BLaER1 treated with 17β-estradiol and CSF1 and Interleukin-3, amounts not matched to agents 10 nM and 100 nM (cell line): ENCODE data around the gene IL34.
A peak's percentile ranks its signal among the peaks of the same experiment; 100 is the strongest.
"Not testable (repeated sequence)": the region's sequence is repeated elsewhere in the genome, so short reads cannot be mapped to it uniquely, and the experiment has no call there.

ENCODE experiments used
- H3K27ac ChIP-seq, 11 experiments: shearing (Covaris generic); formaldehyde crosslinking; 2 replicates each; pipeline ENCODE4 v1.8.1; 2022
- H3K27me3 ChIP-seq, 11 experiments: shearing (Covaris generic); formaldehyde crosslinking; 2 replicates each; pipeline ENCODE4 v1.8.1; 2022
- H3K36me3 ChIP-seq, 11 experiments: shearing (Covaris generic); formaldehyde crosslinking; 2 replicates each; pipeline ENCODE4 v1.8.1; 2022
- H3K4me1 ChIP-seq, 10 experiments: shearing (Covaris generic); formaldehyde crosslinking; 2 replicates each; pipeline ENCODE4 v1.8.1; 2022
- H3K4me2 ChIP-seq, 11 experiments: shearing (Covaris generic); formaldehyde crosslinking; 2 replicates each; pipeline ENCODE4 v1.8.1; 2022
- H3K4me3 ChIP-seq, 10 experiments: shearing (Covaris generic); formaldehyde crosslinking; 2 replicates each; pipeline ENCODE4 v1.8.1; 2022
- H3K9ac ChIP-seq, 11 experiments: shearing (Covaris generic); formaldehyde crosslinking; 2 replicates each; pipeline ENCODE4 v1.8.1; 2022
- H3K9me3 ChIP-seq, 11 experiments: shearing (Covaris generic); formaldehyde crosslinking; replicated peaks in 1 of 11; 2 replicates each; pipeline ENCODE4 v1.8.1; 2022
- H4K20me1 ChIP-seq, 11 experiments: shearing (Covaris generic); formaldehyde crosslinking; 2 replicates each; pipeline ENCODE4 v1.8.1; 2022
- Cebpa-rat ChIP-seq, 11 experiments: shearing (Covaris generic); IDR thresholded peaks; 2 replicates each; pipeline ENCODE4 v1.8.1; 2022

Gene IL34

DNA sequence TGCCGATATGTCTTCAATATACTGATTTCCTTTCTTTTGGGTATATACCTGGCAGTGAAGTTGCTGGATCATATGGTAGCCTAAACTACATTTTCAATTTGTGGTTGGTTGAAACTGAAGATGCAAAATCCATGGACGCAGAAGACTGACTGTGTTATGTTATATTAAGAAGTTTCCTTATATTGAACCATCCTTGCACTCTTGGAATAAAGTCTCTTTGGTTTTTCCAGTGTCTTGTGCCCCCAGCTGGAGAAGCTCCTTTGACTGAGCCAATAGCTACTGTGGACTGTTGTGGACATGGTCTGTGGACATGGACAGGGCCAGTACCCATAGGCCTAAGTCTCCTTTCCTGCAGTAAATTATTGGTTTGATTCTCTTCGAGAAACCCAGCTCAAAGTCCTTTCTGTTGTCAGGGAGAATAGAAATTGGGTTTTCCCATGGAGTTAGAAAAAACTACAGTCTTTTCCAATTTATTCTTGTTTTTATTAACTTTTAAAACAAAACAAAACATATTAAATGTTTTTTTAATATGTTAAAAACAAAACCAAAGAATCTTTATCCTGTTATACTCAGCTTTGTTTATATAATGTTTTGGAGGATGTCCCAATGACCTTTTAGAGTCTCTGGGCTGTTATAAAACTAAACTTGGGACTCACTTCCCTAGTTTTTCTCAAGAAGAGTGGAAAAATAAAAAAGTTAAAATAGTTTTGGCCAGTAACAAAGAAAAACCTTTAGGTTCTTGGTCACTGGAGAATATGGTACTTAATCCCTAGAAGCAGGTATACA lies 15.2 kb upstream of the IL34 start:
- H3K9me3 ChIP-seq: peaks cover 10 to 21% (median 12%) of the 10 kb centered on the region in 11 experiments; a peak in 20 of 22 replicates
- H3K4me3 ChIP-seq: no peak overlapping the region
- no peak for TF ChIP-seq Cebpa-rat (IDR thresholded peaks at IDR 0.05)
- H3K4me2 ChIP-seq: no peak overlapping the region
- no peak overlapping the region for H3K27ac ChIP-seq
- no peaks in the 10 kb centered on the region for H4K20me1 ChIP-seq
- no peak overlapping the region for H3K9ac ChIP-seq
- H3K36me3 ChIP-seq: no peaks in the 10 kb centered on the region
- no peaks in the 10 kb centered on the region for H3K4me1 ChIP-seq
- no peaks in the 10 kb centered on the region for H3K27me3 ChIP-seq

DNA sequence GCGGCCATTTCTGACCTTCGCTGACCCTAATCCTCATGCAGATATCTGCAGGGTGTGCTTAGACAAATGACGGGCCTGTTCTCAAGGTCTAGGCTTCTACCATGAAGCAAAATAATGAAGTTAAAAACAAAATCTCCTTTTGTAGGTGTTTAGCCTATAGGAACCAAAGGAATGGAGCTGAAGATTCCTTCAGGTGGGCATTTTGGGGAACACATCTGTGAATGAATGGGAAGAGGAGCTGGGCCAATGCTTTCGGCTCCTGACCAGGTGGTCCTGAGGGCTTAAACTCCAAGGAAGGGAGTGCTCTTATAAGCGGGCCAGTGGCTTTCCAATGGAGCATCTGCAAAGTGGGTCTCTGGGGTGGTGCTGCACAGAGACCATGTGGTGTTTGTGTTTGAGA lies 14.1 kb upstream of the IL34 start:
- no peaks in the 10 kb centered on the region for H3K4me1 ChIP-seq
- H3K9me3 ChIP-seq: peaks cover 10 to 21% (median 12%) of the 10 kb centered on the region in 11 experiments; a peak in 20 of 22 replicates
- H3K4me2 ChIP-seq: no peak overlapping the region
- H3K9ac ChIP-seq: no peak overlapping the region
- no peaks in the 10 kb centered on the region for H3K36me3 ChIP-seq
- no peaks in the 10 kb centered on the region for H3K27me3 ChIP-seq
- no peak overlapping the region for H3K4me3 ChIP-seq
- no peak overlapping the region for H3K27ac ChIP-seq
- no peaks in the 10 kb centered on the region for H4K20me1 ChIP-seq
- TF ChIP-seq Cebpa-rat (IDR thresholded peaks at IDR 0.05): no peak

DNA sequence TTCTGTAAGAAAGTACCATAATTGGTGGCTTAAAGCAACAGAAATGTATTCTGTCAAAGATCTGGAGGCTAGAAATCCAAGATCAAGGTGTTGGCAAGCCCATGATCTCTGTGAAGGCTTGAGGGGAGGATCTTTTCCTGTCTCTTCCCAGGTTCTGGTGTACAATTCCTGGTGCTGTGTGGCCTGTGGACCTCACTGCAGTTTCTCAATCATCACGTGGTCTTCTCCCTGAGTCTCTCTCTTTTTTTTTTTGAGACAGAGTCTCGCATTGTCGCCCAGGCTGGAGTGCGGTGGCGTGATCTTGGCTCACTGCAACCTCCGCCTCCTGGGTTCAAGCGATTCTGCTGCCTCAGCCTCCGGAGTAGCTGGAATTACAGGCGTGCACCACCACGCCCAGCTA lies 12.7 kb upstream of the IL34 start:
- not testable (repeated sequence) for H3K27me3 ChIP-seq, H3K9ac ChIP-seq, H3K4me3 ChIP-seq, H3K4me2 ChIP-seq, H4K20me1 ChIP-seq, H3K27ac ChIP-seq, H3K36me3 ChIP-seq, H3K4me1 ChIP-seq
- H3K9me3 ChIP-seq: peaks cover 10 to 21% (median 12%) of the 10 kb centered on the region in 11 experiments; a peak in 20 of 22 replicates

DNA sequence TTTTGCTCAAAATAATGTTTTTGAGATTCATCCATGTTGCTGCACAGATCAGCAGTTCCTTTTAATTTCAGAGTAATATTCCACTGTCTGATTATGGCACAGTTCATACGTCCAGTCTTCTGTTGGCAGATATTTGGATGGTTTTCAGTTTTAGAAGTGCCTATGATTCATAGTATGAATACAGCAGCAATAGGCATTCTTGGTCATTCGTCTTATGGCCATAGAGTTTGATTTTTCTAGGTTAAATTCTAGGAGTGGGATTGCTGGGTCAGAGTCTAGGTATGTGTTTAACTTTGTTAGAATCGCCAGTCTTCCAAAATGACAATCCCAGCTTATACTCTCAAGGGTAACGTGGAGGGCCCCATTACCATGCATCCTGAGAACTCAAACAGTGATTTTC lies 11.5 kb upstream of the IL34 start:
- no peaks in the 10 kb centered on the region for H4K20me1 ChIP-seq
- H3K36me3 ChIP-seq: no peaks in the 10 kb centered on the region
- H3K27ac ChIP-seq: no peak overlapping the region
- peaks cover 10 to 21% (median 12%) of the 10 kb centered on the region in 11 experiments; a peak in 20 of 22 replicates for H3K9me3 ChIP-seq
- H3K4me2 ChIP-seq: no peak overlapping the region
- no peaks in the 10 kb centered on the region for H3K4me1 ChIP-seq
- no peak overlapping the region for H3K4me3 ChIP-seq
- H3K9ac ChIP-seq: no peak overlapping the region
- TF ChIP-seq Cebpa-rat (IDR thresholded peaks at IDR 0.05): no peak
- H3K27me3 ChIP-seq: no peaks in the 10 kb centered on the region

DNA sequence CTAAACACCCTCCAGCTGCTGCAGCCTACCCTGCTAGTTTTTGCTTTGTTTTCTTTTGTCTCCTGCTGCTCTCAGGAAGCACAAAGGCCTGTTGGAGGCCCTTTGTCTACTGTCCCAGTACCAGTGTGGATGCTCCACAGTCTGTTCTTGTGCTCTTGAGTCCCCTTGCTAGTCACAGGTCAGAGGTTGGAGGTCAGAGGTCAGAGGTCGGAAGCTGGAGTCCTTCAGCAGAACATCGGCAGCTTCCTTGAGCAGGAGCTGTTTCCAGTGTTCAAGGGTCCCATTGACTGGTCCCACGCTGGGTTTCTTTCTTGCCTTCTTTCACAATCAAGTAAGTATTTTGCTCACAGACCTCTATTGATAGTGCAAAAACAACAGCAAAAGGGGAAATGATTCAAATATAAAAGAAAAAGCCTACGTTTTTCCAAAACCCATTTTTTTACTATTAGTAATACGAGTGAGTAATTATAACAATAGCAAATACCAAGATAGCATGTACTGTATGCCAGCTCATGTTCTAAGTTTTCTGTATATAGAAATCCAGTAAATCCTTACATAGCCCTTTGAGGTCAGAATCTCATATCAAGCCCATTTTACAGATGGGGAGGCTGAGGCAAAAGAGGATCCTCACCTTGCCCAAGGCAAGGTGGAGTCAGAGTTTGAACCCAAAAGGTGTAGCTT lies 10.9 kb upstream of the IL34 start:
- Histone ChIP-seq H3K27me3 (no peaks in the 10 kb centered on the region), H4K20me1 (no peaks in the 10 kb centered on the region), H3K9me3 (peaks cover 7 to 17% (median 12%) of the 10 kb centered on the region in 11 experiments; a peak in 20 of 22 replicates), H3K4me2 (no peak overlapping the region), H3K4me3 (no peak overlapping the region), H3K27ac (no peak overlapping the region), H3K9ac (no peak overlapping the region), H3K4me1 (no peaks in the 10 kb centered on the region), H3K36me3 (no peaks in the 10 kb centered on the region)
- no peak for TF ChIP-seq Cebpa-rat (IDR thresholded peaks at IDR 0.05)

DNA sequence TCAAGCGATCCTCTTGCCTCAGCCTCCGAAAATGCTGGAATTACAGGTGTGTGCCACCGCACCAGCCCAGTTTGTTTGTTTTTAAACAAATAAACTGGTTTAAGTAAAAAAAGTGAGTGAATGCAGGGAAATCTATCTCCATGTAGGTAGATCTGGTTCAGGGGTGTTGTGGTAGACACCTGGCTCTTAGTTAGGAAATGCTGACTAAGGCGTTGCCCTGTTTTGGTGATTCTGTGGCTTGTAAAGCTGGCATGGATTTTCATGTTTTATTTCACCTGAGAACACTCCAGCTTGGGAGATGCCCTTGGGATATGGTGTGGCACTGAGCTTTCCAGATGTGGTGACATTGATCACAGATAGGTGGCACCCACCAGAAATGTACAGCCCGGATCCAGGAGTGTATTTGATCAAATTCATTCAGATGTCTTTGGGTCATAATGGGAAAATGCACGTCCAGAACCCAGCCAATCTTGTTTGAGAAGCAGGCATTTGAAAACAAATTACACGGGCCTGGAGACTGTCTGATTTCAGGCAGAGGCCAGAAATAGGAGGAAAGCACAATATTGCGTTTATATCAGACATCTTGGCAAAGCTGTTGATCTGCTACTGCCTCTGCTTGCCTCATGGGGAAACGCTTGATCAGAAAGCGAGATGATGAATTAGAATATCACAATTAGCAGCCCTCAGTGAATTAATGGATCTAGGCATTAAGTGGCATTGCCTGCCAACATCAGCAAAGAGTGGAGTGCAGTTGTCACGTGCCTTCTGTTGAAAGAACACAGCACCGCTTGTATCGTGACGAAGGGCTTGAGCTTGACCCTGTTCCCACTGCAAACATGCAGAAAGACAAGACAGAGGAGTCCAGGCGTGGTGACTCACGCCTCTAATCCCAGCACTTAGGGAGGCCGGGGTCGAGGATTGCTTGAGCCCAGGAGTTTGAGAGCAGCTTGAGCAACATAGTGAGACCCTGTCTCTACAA lies 7.3 kb upstream of the IL34 start:
- Histone ChIP-seq H3K9ac (no peak overlapping the region), H4K20me1 (no peaks in the 10 kb centered on the region), H3K27me3 (no peaks in the 10 kb centered on the region), H3K4me3 (no peak overlapping the region), H3K4me2 (no peak overlapping the region), H3K36me3 (no peaks in the 10 kb centered on the region), H3K27ac (no peak overlapping the region), H3K9me3 (no peaks in the 10 kb centered on the region), H3K4me1 (no peaks in the 10 kb centered on the region)
- TF ChIP-seq Cebpa-rat (IDR thresholded peaks at IDR 0.05): no peak

DNA sequence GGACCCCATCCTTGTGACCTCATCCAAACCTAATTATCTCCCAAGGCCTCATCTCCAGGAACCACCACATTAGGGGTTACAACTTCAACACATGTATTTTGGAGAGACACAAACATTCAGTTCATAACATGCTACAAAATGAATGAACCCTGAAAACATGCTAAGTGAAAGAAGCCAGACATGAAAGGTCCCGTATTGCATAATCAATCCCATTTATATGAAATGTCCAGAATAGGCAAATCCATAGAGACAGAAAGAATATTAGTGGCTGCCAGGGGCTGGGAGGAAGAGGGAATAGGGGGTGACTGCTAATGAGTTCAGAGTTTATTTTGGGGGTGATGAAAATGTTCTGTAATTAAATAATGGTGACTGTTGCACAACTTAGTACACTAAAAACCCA lies 3.7 kb upstream of the IL34 start:
- no peak overlapping the region for H3K27ac ChIP-seq
- no peaks in the 10 kb centered on the region for H4K20me1 ChIP-seq
- peak in 1 of 11 experiments; percentile 19; a peak in 1 of 22 replicates for TF ChIP-seq Cebpa-rat (IDR thresholded peaks at IDR 0.05)
- H3K36me3 ChIP-seq: no peaks in the 10 kb centered on the region
- no peak overlapping the region for H3K4me3 ChIP-seq
- no peaks in the 10 kb centered on the region for H3K4me1 ChIP-seq
- no peaks in the 10 kb centered on the region for H3K27me3 ChIP-seq
- H3K4me2 ChIP-seq: no peak overlapping the region
- no peak overlapping the region for H3K9ac ChIP-seq
- no peaks in the 10 kb centered on the region for H3K9me3 ChIP-seq

DNA sequence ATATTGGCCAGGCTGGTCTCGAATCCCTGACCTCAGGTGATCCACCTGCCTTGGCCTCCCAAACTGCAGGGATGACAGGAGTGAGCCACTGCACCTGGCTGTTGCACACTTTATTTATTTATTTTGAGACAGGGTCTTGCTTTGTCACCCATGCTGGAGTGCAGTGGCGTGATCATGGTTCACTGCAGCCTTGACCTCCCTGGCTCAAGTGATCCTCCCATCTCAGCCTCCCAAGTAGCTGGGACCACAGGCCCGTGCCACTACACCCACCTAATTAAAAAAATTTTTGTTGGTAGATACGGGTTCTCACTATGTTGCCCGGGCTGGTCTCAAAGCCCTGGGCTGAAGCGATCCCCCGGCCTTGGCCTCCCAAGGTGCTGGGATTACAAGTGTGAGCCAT lies 3.1 kb upstream of the IL34 start:
- H3K27me3 ChIP-seq, H3K9ac ChIP-seq, H3K4me2 ChIP-seq, H3K9me3 ChIP-seq, H3K27ac ChIP-seq, H3K4me3 ChIP-seq, H3K36me3 ChIP-seq, H4K20me1 ChIP-seq, H3K4me1 ChIP-seq: not testable (repeated sequence)
